C4-2B (cell line): ENCODE results near the gene GOLT1A.

Source experiments
- CTCF ChIP-seq: fragments of 450-650 bp; conservative IDR thresholded peaks from 2 replicates; pipeline ENCODE4 v1.5.1; 2017; ENCODE audit warnings: mild to moderate bottlenecking
- ZFX ChIP-seq: fragments of 450-650 bp; IDR thresholded peaks from 2 replicates; pipeline ENCODE4 v1.6.1; 2017

DNA sequence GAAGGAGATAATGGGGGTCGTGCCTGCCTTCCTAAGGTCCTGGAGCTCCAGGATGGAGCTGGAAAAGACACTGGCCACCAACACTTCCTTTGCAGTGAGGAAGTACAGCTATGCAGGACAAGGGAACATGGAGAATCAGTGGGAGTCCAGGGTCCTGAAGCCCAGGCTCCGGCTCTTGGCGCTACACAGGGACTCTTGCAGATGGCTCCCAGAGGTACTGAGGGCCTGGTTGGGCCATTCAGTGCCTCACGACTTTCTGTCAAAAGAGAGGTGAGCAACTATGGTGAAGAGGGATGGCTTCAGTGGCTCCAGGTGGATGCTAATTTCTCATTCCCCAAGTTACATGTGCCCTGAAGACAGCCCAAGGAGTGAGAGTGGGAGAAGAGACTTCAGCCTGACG, 60.1 kb downstream of the GOLT1A start:
- TF ChIP-seq CTCF, result no peak
- no peak for TF ChIP-seq ZFX
